ENCODE measurements around the gene USP16.

Gene USP16

DNA sequence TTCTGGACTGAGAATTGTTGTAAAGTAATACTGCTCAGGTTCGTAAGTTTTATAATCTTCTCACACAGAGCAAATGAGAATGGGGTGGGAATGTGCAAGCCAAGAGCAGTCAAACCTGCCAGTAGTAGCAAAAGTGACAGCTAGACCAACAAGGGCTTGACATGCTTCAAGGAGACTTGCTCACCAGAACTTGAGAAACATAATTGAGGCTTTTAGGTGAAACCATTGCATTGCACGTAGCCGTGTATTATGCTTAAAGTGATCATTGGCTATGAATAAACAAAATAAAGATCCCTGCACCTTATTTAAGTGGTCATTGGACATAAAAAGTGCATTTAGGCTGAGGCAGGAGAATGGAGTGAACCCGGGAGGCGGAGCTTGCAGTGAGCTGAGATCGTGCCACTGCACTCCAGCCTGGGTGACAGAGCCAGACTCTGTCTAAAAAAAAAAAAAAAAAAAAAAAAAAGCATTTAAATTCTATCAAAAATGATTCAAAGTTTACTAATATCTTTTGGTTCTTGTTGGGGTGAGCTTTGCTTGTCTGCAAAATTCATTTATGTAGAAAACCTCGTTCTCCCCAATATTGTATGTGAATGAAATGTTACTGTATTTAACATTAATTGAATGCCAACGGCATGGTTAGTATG lies 60.8 kb downstream of the USP16 start:
- no peak for DNase-seq

DNA sequence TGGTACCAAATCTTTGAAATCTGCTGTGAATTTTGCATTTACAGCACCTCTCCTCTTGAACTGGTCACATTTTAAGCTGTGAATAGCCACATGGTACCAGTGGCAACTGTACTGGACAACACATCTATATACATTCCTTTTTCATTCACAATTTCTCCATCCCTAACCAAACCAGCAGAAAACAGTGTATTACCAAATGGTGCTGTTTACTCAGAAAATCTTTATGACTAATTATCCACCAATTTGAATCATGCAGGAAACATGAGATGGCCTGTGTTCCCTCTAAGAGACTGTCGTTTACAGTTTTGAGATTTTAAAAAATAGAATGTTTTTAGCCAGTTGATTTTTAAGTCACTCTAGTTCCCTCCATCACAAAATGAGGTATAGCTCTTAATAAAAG lies 66.6 kb downstream of the USP16 start:
- DNase-seq = no peak

DNA sequence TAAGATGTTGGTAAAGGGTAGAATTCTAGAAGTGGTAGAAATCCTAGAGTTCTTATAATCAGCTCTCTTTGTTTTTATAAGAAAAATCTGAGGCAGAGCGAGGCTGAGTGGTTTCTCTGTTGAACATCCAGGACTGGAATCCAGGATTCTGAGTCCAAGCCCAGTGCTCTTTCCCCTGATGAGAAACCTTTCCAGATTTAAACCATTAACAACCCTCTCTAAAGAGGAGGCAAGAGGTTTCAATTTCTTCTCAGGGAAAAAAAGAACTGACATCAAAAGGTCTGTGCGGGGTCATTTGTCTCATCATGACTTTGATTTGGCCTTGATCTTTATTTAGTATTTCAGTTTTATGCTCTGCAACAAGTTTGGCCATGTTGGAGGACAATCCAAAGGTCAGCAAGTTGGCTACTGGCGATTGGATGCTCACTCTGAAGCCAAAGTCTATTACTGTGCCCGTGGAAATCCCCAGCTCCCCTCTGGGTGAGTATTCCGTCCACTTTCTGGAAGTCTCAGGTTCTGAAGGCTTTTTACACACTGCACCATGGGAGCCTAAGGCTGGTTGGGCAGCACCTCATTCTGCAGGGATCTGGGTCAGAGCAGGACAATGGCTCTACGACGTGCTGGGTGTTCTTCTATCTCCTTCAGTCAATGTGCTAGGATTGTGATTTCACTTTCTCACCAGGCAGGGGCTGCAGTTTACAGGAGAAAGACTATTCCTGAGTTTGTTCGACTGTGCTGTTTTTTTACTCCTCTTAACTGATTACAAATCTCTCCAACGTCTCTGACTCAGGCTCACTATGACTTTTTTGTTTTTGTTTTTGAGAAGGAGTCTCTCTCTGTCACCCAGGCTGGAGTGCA lies 67.9 kb downstream of the USP16 start:
- DNase-seq = no peak

DNA sequence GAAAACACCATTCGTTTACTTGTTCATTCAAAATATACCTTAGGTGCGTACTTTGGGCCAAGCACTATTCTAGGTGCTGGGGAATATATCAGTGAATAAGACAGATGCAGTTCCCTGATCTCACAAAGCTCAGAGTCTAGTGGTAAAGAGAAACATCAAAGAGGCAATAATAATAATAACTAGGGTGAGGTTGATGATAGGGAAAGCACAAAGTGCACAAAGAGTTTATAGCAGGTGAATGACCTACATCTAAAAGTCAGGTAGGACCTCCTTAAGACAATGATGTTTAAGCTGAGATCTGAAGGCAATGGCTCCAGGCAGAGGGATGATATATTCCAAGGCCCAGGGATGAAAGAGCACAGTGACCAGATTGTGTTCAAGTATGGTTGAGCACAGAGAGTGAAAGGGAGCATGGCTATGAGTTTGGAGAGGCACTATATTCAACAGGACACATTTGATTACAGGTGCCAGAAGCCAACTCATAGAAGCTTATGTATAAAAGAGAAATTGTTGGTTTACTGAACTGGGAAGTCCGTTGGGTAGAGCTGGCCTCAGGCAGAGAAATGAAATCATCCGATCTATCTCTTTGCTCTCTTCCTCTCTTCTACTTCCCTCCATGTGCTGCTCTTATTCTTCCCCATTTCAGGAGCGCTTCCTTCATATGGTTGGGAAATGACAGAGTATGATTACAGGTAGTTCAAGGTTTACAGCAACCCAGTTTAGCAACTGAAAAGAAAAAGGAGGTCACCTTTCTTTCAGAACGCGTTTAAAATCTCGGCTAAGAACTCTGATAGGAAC lies 71.9 kb downstream of the USP16 start:
- no peak for DNase-seq

DNA sequence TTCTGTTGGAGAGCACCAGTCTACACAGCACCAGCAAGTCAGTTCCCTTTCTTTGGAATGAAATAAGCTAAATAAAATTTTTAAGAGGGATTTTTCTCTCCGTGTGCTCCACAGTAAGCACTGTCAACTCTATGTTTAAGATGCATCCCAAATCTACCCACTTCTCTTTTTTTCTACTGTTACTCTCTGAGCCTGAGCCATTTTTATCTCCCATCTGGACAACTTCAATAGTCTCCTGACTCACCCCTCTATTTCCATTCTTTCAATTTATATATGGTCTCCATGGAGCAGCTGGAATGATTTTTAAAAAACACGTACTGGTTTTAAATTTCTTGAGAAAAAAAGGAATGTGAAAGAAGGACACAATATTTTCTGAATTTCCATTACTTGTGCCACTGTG lies 73.7 kb downstream of the USP16 start:
- no peak for DNase-seq

DNA sequence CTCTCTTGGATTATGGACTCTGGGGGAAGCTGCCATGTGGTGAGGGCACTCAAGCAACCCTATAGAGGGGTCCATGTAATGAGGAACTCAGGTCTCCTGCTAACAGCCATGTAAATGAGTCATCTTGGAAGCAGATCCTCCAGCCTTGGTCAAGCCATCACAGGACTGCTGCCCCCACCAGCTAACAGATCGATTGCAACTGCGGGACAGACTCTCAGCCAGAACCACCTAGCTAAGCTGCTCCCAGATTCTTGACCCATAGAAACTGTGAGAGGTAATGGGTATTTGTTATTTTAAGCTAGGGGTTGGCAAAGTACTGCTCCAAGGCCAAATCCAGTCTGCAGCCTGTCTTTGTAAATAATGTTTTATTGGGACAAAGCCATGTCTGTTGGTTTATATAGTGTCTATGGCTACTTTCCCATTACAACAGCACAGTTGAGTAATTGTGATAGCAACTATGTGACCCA lies 78.4 kb downstream of the USP16 start:
- no peak for DNase-seq
